Retinal pigment epithelial cell (primary cell): Measurements from ENCODE around the gene ARFGEF3.

Experiments
- DNase-seq: peaks from one replicate; pipeline ENCODE4 v3.0.0-alpha.2; 2010; ENCODE audit warnings: low read depth
- H3K4me3 ChIP-seq: 2 replicates; pipeline ENCODE4 v1.5.1; 2011; ENCODE audit warnings: mild to moderate bottlenecking, low read length, control low read depth, moderate library complexity
- TF ChIP-seq, protein P1 (sequence below): conservative IDR thresholded peaks from 2 replicates; pipeline ENCODE4 v1.5.1; 2011; ENCODE audit warnings: low read depth, low read length, control low read depth, inconsistent platforms

The ARFGEF3 gene

DNA sequence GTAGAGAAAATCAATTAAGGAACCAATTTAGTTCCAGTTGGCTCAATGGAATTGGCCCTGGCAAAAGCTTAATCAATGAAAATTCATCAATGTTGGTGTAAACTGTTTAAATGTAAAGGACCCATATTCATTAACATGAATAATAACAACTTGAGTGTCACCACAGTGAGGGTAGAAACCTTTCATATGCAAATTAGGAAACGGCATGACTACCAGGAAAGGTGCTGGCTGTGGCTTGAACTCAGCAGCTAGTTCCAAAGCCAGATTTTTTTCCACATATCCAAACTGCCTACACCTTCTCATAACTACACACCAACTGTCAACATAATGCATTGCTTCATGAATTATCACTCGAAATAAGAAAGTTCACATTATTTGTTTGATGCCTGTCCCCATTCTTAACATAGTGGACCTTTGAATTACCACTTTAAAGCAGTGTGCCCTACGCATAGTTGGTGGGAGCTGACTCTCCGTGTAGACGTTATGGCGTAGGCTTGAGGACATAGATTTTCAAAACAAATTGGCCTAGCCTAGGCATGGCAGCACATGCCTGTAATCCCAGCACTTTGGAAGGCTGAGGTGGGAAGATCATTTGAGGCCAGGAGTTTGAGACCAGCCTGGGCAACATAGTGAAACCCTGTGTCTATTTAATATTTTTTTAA is 36.8 kb downstream of the ARFGEF3 start:
- TF ChIP-seq, protein P1, sequence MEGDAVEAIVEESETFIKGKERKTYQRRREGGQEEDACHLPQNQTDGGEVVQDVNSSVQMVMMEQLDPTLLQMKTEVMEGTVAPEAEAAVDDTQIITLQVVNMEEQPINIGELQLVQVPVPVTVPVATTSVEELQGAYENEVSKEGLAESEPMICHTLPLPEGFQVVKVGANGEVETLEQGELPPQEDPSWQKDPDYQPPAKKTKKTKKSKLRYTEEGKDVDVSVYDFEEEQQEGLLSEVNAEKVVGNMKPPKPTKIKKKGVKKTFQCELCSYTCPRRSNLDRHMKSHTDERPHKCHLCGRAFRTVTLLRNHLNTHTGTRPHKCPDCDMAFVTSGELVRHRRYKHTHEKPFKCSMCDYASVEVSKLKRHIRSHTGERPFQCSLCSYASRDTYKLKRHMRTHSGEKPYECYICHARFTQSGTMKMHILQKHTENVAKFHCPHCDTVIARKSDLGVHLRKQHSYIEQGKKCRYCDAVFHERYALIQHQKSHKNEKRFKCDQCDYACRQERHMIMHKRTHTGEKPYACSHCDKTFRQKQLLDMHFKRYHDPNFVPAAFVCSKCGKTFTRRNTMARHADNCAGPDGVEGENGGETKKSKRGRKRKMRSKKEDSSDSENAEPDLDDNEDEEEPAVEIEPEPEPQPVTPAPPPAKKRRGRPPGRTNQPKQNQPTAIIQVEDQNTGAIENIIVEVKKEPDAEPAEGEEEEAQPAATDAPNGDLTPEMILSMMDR, result no peak
- DNase-seq, result no peak
- no peak overlapping the region for H3K4me3 ChIP-seq

DNA sequence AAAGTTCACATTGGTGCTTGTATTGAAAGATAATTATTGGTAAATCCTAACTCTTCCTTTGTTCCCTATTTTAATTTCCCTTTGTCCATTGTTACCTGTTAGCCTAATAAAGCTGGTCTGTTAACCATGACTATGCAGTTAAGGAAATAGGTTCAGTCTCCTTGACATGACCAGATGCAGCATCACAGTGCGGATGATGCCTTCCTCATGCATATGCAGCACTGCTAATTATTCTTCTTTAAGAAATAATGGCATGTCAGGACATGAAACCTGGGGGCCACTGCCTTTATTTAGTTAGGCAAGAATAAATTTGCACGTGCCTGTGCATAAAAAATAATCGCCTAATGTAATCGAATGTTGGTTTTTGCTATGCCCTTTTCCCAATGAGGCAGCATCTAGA is 40.1 kb downstream of the ARFGEF3 start:
- TF ChIP-seq, protein P1, result no peak
- DNase-seq, result no peak
- H3K4me3 ChIP-seq, result no peak overlapping the region

DNA sequence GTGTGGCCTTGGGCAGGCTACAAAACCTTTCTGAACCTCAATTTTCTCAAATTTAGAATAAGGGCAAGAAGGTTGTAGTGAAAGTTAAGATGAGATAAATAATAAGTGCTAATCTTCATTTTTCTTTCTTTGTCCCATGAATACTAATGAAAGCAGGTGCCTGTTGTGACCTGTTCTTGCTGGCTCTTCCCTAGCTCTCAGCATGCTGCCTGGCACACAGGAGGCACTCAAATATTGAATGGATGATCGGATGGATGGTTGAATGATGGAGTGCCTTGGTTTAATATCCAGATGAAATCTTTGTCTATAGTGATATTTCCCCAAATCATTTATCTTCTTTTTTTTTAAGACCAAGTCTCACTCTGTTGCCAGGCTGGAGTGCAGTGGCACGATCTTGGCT is 41.6 kb downstream of the ARFGEF3 start:
- H3K4me3 ChIP-seq, result no peak overlapping the region
- DNase-seq, result no peak
- TF ChIP-seq, protein P1, result no peak

DNA sequence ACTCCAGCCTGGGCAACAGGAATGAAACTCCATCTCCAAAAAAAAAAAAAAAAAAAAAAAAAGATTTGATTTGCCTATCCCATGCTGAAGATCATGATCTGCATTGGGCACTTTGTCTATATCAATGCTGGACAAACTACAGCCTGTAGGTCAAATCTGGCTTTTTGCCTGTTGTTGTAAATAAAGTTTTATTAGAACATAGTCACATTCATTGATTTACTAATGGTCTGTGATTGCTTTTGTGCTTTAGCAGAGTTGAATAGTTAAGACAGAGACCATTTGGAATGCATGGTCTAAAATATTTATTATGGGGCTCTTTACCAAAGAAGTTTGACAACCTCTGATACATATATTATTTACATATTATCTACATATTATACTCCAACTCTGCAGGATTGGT is 42.6 kb downstream of the ARFGEF3 start:
- TF ChIP-seq, protein P1, result no peak
- DNase-seq, result no peak
- H3K4me3 ChIP-seq, result no peak overlapping the region

DNA sequence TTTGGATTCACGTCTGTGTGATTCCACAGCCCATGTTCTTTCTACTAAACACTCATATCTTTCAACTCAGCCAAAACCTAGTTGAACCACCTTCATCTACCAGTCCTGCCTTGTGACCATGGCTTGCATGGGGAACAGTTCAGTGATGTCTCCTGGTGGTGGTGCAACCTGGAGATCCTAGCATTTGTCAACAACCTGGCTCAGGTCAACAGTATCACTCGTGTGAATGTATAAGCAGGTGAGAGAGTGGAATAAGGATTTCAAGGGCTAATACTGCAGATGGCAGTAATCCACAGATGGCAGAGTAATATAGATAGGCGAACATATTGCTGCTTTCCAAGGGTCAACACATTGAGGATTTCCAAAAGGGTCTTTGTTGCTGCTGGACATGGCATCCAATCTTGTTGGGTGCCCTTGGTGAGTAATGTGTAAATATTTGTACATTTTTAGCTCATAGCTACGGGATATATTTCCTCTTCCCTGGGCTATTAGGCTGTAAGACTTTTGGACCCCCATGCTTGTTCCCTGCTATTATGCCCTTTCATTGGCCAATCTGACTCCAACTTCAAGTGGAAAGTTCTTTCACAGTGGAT is 43.1 kb downstream of the ARFGEF3 start:
- no peak for DNase-seq
- no peak overlapping the region for H3K4me3 ChIP-seq
- TF ChIP-seq, protein P1, result no peak

DNA sequence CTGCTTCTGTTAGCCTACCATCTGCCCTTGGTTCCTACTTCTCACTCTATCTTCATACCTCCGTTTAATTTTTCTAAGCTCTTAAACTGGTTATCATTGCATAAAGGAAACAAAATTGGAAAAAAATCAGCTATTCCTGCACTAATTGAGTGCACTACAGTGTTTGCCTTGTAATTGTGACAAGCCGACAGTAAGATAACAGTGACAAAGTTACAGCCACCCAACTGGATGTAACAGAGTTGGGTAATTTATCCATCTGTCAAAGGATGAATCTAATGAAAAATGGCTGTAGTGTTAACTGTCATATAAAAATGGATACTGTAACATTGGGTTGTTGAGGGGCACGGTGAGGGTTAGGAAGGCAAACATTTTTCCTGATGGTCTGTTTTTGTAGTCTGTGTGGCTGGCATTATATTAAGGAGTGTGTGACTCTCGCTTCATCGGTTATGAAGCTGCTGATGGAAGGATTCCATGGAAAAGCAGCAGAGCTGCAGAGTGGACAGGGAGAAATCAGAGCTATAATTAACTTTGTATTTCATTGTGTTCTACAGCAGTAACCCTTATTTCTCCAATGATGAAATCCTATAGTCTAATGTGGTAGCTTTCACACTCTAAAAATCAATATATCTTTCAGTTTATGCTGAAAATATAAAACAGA is 43.8 kb downstream of the ARFGEF3 start:
- TF ChIP-seq, protein P1, result no peak
- H3K4me3 ChIP-seq, result no peak overlapping the region
- DNase-seq, result no peak

DNA sequence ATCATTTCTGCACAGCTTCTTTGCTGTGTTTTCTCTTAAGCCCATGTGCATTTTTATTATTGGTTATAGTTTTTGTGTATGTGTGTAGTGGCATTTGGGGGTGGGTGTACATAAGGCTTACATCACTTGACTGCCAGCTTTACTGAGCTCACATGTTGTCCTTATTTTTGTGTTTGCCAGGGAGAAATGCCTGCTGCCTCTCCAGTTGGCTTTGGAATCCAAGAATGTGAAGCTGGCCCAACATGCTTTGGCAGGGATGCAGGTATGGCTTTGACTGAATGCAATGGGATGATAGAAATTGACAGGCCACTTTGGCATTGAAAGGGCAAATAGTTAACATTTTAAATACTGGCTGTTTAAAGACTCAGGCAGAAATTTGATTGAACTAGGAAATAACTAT is 45.1 kb downstream of the ARFGEF3 start:
- TF ChIP-seq, protein P1, result no peak
- no peak for DNase-seq
- H3K4me3 ChIP-seq, result no peak overlapping the region
